Endodermal cell (in vitro differentiated cells): ENCODE measurements around the gene TP53TG3. TPM values are rescaled to one million over a fixed set of nuclear protein-coding genes. Genes with fewer than 3 reads are reported as not detected.
"Not testable (repeated sequence)": the region's sequence is repeated elsewhere in the genome, so short reads cannot be mapped to it uniquely, and the experiment has no call there.

ENCODE experiments used
- DNase-seq: peaks from one replicate; pipeline ENCODE4 v3.0.0-alpha.2; 2017
- H3K27ac ChIP-seq: 2 replicates; pipeline ENCODE4 v1.5.1; 2013; ENCODE audit warnings: mild to moderate bottlenecking, low read depth, low read length, moderate library complexity
- H3K27me3 ChIP-seq: 2 replicates; pipeline ENCODE4 v1.6.1; 2013; ENCODE audit warnings: mild to moderate bottlenecking, low read length, moderate library complexity; ENCODE audit not compliant: insufficient read depth, control insufficient read depth, poor library complexity, severe bottlenecking
- H3K36me3 ChIP-seq: 2 replicates; pipeline ENCODE4 v1.7.0; 2013; ENCODE audit warnings: mild to moderate bottlenecking, low read length, moderate library complexity; ENCODE audit not compliant: control insufficient read depth, insufficient read depth
- H3K4me1 ChIP-seq: one replicate; pipeline ENCODE4 v1.7.0; 2013; ENCODE audit warnings: low read length; ENCODE audit not compliant: control insufficient read depth, insufficient read depth
- H3K4me3 ChIP-seq: 2 replicates; pipeline ENCODE4 v1.5.1; 2013; ENCODE audit warnings: mild to moderate bottlenecking, low read length, moderate library complexity
- H3K9ac ChIP-seq: 2 replicates; pipeline ENCODE4 v1.6.1; 2013; ENCODE audit warnings: mild to moderate bottlenecking, low read length, moderate library complexity; ENCODE audit not compliant: poor library complexity, severe bottlenecking; ENCODE audit errors: extremely low read depth
- H3K9me3 ChIP-seq: 2 replicates; pipeline ENCODE4 v1.6.1; 2013; ENCODE audit warnings: mild to moderate bottlenecking, low read length, moderate library complexity; ENCODE audit not compliant: control insufficient read depth
- H3K27ac Mint-ChIP-seq: 2 replicates; pipeline ENCODE4 v1.8.0; 2020; ENCODE audit warnings: mixed read lengths
- H3K27me3 Mint-ChIP-seq: 2 replicates; pipeline ENCODE4 v1.8.0; 2021; ENCODE audit warnings: mild to moderate bottlenecking, mixed read lengths; ENCODE audit not compliant: insufficient read depth
- H3K36me3 Mint-ChIP-seq: 2 replicates; pipeline ENCODE4 v1.8.0; 2020; ENCODE audit warnings: low read depth, mixed read lengths
- H3K4me1 Mint-ChIP-seq: 2 replicates; pipeline ENCODE4 v1.8.0; 2020; ENCODE audit warnings: mixed read lengths
- H3K4me3 Mint-ChIP-seq: 2 replicates; pipeline ENCODE4 v1.8.0; 2020; ENCODE audit warnings: mild to moderate bottlenecking, moderate library complexity, mixed read lengths
- H3K9me3 Mint-ChIP-seq: 2 replicates; pipeline ENCODE4 v1.8.0; 2020; ENCODE audit warnings: mild to moderate bottlenecking, mixed read lengths
- WGBS, 2 experiments: methylation state at CpG; one replicate each; pipeline versions ENCODE4 v1.1.5 to v1.1.7; 2013; ENCODE audit warnings: missing lambda C conversion rate in 2 of 2, mixed read lengths in 1 of 2; ENCODE audit not compliant: insufficient coverage in 1 of 2, insufficient read length in 1 of 2; 5-methylcytosine and 5-hydroxymethylcytosine counted together
- long read RNA-seq, 4 experiments: library from polyadenylated mRNA in 2 of 4; library from RNA in 1 of 4; library from capped mRNA in 1 of 4; stranded (forward) in 3 of 4; unstranded in 1 of 4; transcript quantifications; one replicate each; pipeline ENCODE4 v2.0.0, GENCODE V29; 2020 to 2021; ENCODE audit warnings: inconsistent platforms in 1 of 4
- polyA plus RNA-seq, 2 experiments: library from polyadenylated mRNA; stranded (reverse); fragments of 50-300 nt; gene quantifications; one replicate each; pipeline ENCODE4 v1.2.3, GENCODE V29; 2013
- total RNA-seq, 2 donors: library from RNA; stranded (reverse); fragmentation: NEBNext Ultra II Directional in 1 of 2; extraction: Animal tissue kit (Norgen Biotek cat#: 25700) in 1 of 2; gene quantifications; 2 replicates in 1 of 2; 3 replicates in 1 of 2; pipeline ENCODE4 v1.2.1, GENCODE V29; 2021

The TP53TG3 gene
- not detected for total RNA-seq
- polyA plus RNA-seq (2013, experiment 1 of 2): not detected
- not detected for polyA plus RNA-seq (2013, experiment 2 of 2)
- long read RNA-seq, experiment 1: 0 reads
- long read RNA-seq, experiment 2: 0 reads
- long read RNA-seq, experiment 3: 0 reads
- long read RNA-seq, experiment 4: 0 reads

DNA sequence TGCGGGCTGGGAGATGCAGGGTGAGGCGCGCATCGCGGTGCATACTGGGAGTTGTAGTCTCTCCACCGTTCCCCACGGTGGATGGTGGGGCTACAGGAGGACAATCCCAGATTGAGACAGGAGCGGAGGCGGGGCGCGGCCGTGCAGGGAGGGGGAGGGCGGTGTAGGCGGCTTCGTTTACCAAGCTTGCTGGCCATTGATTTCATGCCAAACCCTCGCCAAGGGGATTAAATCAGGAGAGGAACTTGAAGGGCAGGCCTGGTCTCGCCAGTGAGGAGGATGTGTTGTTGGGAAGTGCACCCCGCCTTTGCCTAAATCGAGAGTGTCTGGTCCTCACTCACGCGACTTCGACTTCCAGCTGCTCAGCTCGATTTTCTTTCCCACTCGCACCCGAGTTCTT, at the start of gene TP53TG3:
TSS of gene TP53TG3 (minus strand) at position 101 of the 400 bp plus-strand sequence. CDS start at position 33, 68 bp downstream.
- not testable (repeated sequence) for H3K4me3 ChIP-seq, DNase-seq, H3K36me3 ChIP-seq, H3K27ac Mint-ChIP-seq, H3K9me3 Mint-ChIP-seq, H3K9ac ChIP-seq, H3K36me3 Mint-ChIP-seq, H3K9me3 ChIP-seq, H3K27me3 ChIP-seq, H3K4me1 ChIP-seq, H3K27me3 Mint-ChIP-seq, H3K4me1 Mint-ChIP-seq, H3K4me3 Mint-ChIP-seq, H3K27ac ChIP-seq
- no CpG with 5 or more reads among the region's 25 CpGs for WGBS, 2 experiments

DNA sequence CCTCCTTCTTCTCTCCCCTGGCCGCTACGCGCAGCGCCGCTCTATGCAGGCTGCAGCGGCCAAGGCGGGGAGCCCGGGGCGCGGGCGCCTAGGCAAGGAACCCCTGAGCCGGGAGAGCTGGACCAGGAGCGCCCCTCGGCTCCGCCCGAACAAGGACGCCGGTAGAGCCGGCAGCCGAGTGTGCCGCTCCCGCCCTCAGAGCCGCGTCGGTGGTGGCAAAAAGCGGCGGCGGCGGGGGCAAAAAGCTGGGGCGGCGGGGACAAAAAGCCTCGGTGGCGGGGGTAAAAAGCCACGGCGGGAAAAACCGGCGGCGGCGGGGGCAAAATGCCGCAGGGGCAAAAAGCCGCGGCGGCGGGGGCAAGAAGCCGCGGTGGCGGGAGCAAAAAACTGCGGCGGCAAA, 25.1 kb downstream of the TP53TG3 start:
- H3K27me3 Mint-ChIP-seq, H3K27ac ChIP-seq, H3K4me3 ChIP-seq, H3K4me3 Mint-ChIP-seq, H3K27ac Mint-ChIP-seq, H3K27me3 ChIP-seq, H3K4me1 ChIP-seq, H3K9me3 ChIP-seq, H3K4me1 Mint-ChIP-seq, H3K36me3 Mint-ChIP-seq, H3K9ac ChIP-seq, DNase-seq, H3K36me3 ChIP-seq: not testable (repeated sequence)
- WGBS, 2 experiments: 98% methylated on average over 17 of the region's 49 CpGs; no CpG with 5 or more reads in 1 of the 2 experiments
- peaks cover 13% of the 10 kb centered on the region for H3K9me3 Mint-ChIP-seq

DNA sequence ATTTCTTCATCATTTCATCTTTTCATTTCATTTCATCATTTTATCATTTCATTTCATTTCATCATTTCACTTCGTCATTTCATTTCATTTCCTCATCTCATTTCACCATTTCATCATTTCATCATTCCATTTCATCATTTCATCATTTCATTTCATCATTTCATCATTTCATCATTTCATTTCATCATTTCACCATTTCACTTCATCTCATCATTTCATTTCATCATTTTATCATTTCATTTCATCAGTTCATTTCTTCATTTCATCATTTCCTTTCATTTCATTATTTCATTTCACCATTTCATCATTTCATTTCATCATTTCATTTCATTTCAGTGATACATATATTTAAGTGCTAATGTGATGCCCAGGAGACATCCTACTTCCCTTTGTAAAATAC, 28.4 kb downstream of the TP53TG3 start:
- H3K9me3 Mint-ChIP-seq: peaks cover 26% of the 10 kb centered on the region
- not testable (repeated sequence) for H3K9me3 ChIP-seq, H3K4me3 ChIP-seq, H3K27ac ChIP-seq, H3K36me3 ChIP-seq, H3K27me3 Mint-ChIP-seq, H3K27ac Mint-ChIP-seq, H3K4me3 Mint-ChIP-seq, H3K36me3 Mint-ChIP-seq, H3K4me1 Mint-ChIP-seq, H3K9ac ChIP-seq, H3K4me1 ChIP-seq, DNase-seq, H3K27me3 ChIP-seq
- no CpG with 5 or more reads among the region's 1 CpG for WGBS, 2 experiments

- H3K27ac ChIP-seq, H3K4me1 Mint-ChIP-seq, H3K4me1 ChIP-seq, H3K27me3 ChIP-seq, H3K9me3 ChIP-seq, H3K36me3 ChIP-seq, DNase-seq, H3K27me3 Mint-ChIP-seq, H3K4me3 ChIP-seq, H3K27ac Mint-ChIP-seq, H3K9ac ChIP-seq, H3K36me3 Mint-ChIP-seq, H3K4me3 Mint-ChIP-seq: not testable (repeated sequence)
- WGBS, 2 experiments: 71% methylated on average over 1 of the region's 2 CpGs; no CpG with 5 or more reads in 1 of the 2 experiments
- peaks cover 26% of the 10 kb centered on the region for H3K9me3 Mint-ChIP-seq
Observed at GRCh38 chr16:32646780-32647179, 29.2 kb downstream of the TP53TG3 start.

DNA sequence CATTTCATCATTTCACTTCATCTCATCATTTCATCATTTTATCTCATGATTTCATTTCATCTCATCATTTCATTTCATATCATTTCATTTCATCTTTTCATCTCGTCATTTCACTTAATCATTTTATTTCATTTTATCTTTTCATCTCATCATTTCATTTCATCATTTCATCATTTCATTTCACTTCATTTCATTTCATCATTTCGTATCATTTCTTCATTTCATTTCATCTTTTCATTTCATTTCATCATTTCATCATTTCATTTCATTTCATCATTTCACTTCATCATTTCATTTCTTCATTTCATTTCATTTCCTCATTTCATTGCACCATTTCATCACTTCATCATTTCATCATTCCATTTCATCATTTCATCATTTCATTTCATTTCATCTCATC, 29.8 kb downstream of the TP53TG3 start:
- not testable (repeated sequence) for H3K27ac Mint-ChIP-seq, H3K4me1 Mint-ChIP-seq, DNase-seq, H3K27me3 Mint-ChIP-seq, H3K9me3 ChIP-seq, H3K36me3 ChIP-seq, H3K4me3 ChIP-seq, H3K4me1 ChIP-seq, H3K4me3 Mint-ChIP-seq, H3K36me3 Mint-ChIP-seq, H3K27me3 ChIP-seq, H3K27ac ChIP-seq, H3K9ac ChIP-seq
- peaks cover 26% of the 10 kb centered on the region for H3K9me3 Mint-ChIP-seq
- WGBS, 2 experiments: no CpG with 5 or more reads among the region's 2 CpGs

GRCh38 chr16:32645278-32645908, 30.6 kb downstream of the TP53TG3 start:
- not testable (repeated sequence) for H3K27me3 Mint-ChIP-seq, H3K36me3 ChIP-seq, H3K27me3 ChIP-seq, H3K27ac Mint-ChIP-seq, H3K4me1 ChIP-seq, DNase-seq, H3K36me3 Mint-ChIP-seq, H3K27ac ChIP-seq, H3K9ac ChIP-seq, H3K9me3 ChIP-seq, H3K4me1 Mint-ChIP-seq, H3K4me3 Mint-ChIP-seq, H3K4me3 ChIP-seq
- peaks cover 26% of the 10 kb centered on the region for H3K9me3 Mint-ChIP-seq
- WGBS, 2 experiments: 79 to 80% methylated on average over 2 to 5 of the region's 6 CpGs

DNA sequence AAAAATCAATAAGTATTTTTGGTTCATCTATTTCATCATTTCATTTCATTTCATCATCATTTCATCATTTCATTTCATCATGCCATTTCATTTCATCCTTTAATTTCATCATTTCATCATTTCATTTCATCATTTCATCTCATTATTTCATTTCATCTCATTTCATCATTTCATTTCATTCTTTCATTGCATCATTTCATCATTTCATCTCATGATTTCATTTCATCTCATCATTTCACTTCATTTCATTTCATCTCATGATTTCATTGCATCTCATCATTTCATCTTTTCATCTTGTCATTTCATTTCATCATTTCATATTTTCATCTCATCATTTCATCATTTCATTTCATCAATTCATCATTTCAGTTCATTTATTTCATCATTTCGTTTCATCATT, 31.2 kb downstream of the TP53TG3 start:
- H3K36me3 Mint-ChIP-seq, H3K4me1 ChIP-seq, H3K4me3 ChIP-seq, H3K9ac ChIP-seq, H3K27ac ChIP-seq, H3K27me3 ChIP-seq, H3K27ac Mint-ChIP-seq, H3K4me1 Mint-ChIP-seq, H3K4me3 Mint-ChIP-seq, H3K27me3 Mint-ChIP-seq, DNase-seq, H3K36me3 ChIP-seq, H3K9me3 ChIP-seq: not testable (repeated sequence)
- H3K9me3 Mint-ChIP-seq: peaks cover 26% of the 10 kb centered on the region
- no CpG with 5 or more reads among the region's 1 CpG for WGBS, 2 experiments
